OCI-LY7 (cell line): Measurements from ENCODE around the gene ACER2.

Experiments
- EZH2phosphoT487 ChIP-seq: fragments of 200-600 bp; sonication (generic); IDR thresholded peaks from 2 replicates; pipeline ENCODE4 v1.6.1; 2018; ENCODE audit warnings: low read depth, borderline replicate concordance, mild to moderate bottlenecking, mixed run types, antibody characterized with exemption, low read length, moderate library complexity, mixed read lengths
- TF ChIP-seq, protein P1 (sequence below): fragments of 200-600 bp; sonication (generic); conservative IDR thresholded peaks from 2 replicates; pipeline ENCODE4 v1.5.1; 2014; ENCODE audit warnings: mild to moderate bottlenecking, antibody characterized with exemption, low read length, moderate library complexity, mixed read lengths

GRCh38 chr9:19410195-19410503, 1.3 kb downstream of the ACER2 start:
- TF ChIP-seq, protein P1, sequence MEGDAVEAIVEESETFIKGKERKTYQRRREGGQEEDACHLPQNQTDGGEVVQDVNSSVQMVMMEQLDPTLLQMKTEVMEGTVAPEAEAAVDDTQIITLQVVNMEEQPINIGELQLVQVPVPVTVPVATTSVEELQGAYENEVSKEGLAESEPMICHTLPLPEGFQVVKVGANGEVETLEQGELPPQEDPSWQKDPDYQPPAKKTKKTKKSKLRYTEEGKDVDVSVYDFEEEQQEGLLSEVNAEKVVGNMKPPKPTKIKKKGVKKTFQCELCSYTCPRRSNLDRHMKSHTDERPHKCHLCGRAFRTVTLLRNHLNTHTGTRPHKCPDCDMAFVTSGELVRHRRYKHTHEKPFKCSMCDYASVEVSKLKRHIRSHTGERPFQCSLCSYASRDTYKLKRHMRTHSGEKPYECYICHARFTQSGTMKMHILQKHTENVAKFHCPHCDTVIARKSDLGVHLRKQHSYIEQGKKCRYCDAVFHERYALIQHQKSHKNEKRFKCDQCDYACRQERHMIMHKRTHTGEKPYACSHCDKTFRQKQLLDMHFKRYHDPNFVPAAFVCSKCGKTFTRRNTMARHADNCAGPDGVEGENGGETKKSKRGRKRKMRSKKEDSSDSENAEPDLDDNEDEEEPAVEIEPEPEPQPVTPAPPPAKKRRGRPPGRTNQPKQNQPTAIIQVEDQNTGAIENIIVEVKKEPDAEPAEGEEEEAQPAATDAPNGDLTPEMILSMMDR = no peak
- no peak for TF ChIP-seq EZH2phosphoT487
